Tibial nerve (tissue), 4 donors: ENCODE results near the gene RBM25. TPM values are rescaled to one million over a fixed set of nuclear protein-coding genes. Genes with fewer than 3 reads are reported as not detected.

Source experiments
- DNase-seq, 2 donors: peaks; one replicate each; pipeline ENCODE4 v3.0.0-alpha.2; 2019; ENCODE audit warnings: low spot score in 2 of 2
- H3K27ac ChIP-seq, 4 donors: fragments of 200-600 bp; sonication (generic) in 3 of 4; one replicate each; pipeline ENCODE4 v1.5.1; 2017 to 2019; ENCODE audit warnings: mild to moderate bottlenecking in 1 of 4
- H3K27me3 ChIP-seq, 2 donors: fragments of 200-600 bp; sonication (generic) in 1 of 2; one replicate each; pipeline versions ENCODE4 v1.5.1 to v1.6.0; 2017 to 2019
- H3K36me3 ChIP-seq, 3 donors: fragments of 200-600 bp; sonication (generic); one replicate each; pipeline ENCODE4 v1.5.1; 2018 to 2019
- H3K4me1 ChIP-seq, 4 donors: fragments of 200-600 bp; sonication (generic) in 3 of 4; one replicate each; pipeline ENCODE4 v1.5.1; 2017 to 2019
- H3K4me3 ChIP-seq, 4 donors: fragments of 200-600 bp; sonication (generic) in 3 of 4; one replicate each; pipeline ENCODE4 v1.5.1; 2017 to 2019; ENCODE audit warnings: mild to moderate bottlenecking in 1 of 4, moderate library complexity in 1 of 4
- H3K9me3 ChIP-seq, 4 donors: fragments of 200-600 bp; sonication (generic) in 3 of 4; one replicate each; pipeline ENCODE4 v1.5.1; 2017 to 2019
- EP300 ChIP-seq, 2 donors: sonication (generic); formaldehyde crosslinking; IDR thresholded peaks; one replicate each; pipeline ENCODE4 v1.6.1; 2017; ENCODE audit warnings: antibody characterized with exemption in 2 of 2, mild to moderate bottlenecking in 1 of 2
- POLR2A ChIP-seq, 2 donors: fragments of 450-650 bp; IDR thresholded peaks; one replicate each; pipeline ENCODE4 v1.6.1; 2017; ENCODE audit warnings: antibody characterized with exemption in 2 of 2, mild to moderate bottlenecking in 2 of 2, moderate library complexity in 2 of 2
- WGBS, 2 donors: methylation state at CpG; one replicate each; pipeline ENCODE4 v1.1.5; 2018; 5-methylcytosine and 5-hydroxymethylcytosine counted together
- total RNA-seq, 4 donors: library from RNA; depleted of rRNA; stranded (reverse); fragments of >200 nt; gene quantifications; one replicate each; pipeline ENCODE4 v1.1.0, GENCODE V29; 2016
- TF ChIP-seq, protein P1 (sequence below), 5 experiments: fragments of 200-600 bp in 3 of 5; fragments of 450-650 bp in 2 of 5; sonication (generic) in 3 of 5; IDR thresholded peaks; one replicate each; pipeline ENCODE4 v1.5.1; 2016 to 2019; ENCODE audit warnings: antibody characterized with exemption in 5 of 5, mild to moderate bottlenecking in 3 of 5, moderate library complexity in 2 of 5

Gene RBM25
- total RNA-seq, 4 donors from 2014 or later = 87.4 to 120 (median 101) TPM

GRCh38 chr14:73069585-73069984 is 11.3 kb downstream of the RBM25 start:
- DNase-seq = no peak
- peaks cover 0 to 59% (median 13%) of the 10 kb centered on the region in 3 donors for H3K36me3 ChIP-seq

GRCh38 chr14:73091044-73091443 is 32.7 kb downstream of the RBM25 start:
- H3K36me3 ChIP-seq = peaks cover 0 to 87% (median 6%) of the 10 kb centered on the region in 3 donors
- TF ChIP-seq, protein P1, sequence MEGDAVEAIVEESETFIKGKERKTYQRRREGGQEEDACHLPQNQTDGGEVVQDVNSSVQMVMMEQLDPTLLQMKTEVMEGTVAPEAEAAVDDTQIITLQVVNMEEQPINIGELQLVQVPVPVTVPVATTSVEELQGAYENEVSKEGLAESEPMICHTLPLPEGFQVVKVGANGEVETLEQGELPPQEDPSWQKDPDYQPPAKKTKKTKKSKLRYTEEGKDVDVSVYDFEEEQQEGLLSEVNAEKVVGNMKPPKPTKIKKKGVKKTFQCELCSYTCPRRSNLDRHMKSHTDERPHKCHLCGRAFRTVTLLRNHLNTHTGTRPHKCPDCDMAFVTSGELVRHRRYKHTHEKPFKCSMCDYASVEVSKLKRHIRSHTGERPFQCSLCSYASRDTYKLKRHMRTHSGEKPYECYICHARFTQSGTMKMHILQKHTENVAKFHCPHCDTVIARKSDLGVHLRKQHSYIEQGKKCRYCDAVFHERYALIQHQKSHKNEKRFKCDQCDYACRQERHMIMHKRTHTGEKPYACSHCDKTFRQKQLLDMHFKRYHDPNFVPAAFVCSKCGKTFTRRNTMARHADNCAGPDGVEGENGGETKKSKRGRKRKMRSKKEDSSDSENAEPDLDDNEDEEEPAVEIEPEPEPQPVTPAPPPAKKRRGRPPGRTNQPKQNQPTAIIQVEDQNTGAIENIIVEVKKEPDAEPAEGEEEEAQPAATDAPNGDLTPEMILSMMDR (IDR thresholded peaks at IDR 0.05) = no peak
- TF ChIP-seq EP300 (IDR thresholded peaks at IDR 0.05) (no peak), POLR2A (IDR thresholded peaks at IDR 0.05) (no peak)

More at GRCh38 chr14:73069585-73069984, 11.3 kb downstream of the RBM25 start:
- no peak overlapping the region for H3K27ac ChIP-seq
- no peaks in the 10 kb centered on the region for H3K9me3 ChIP-seq
- no peak overlapping the region for H3K4me3 ChIP-seq
- WGBS, 2 donors = 94% methylated on average over 4 of the region's 4 CpGs
- TF ChIP-seq, protein P1 (IDR thresholded peaks at IDR 0.05) = no peak
- peaks cover 0 to 25% (median 0%) of the 10 kb centered on the region in 4 donors for H3K4me1 ChIP-seq
- no peaks in the 10 kb centered on the region for H3K27me3 ChIP-seq

GRCh38 chr14:73097421-73097820 is 39.1 kb downstream of the RBM25 start:
- Histone ChIP-seq H3K27me3 (no peaks in the 10 kb centered on the region), H3K9me3 (no peaks in the 10 kb centered on the region), H3K27ac (no peak overlapping the region), H3K4me1 (no peaks in the 10 kb centered on the region), H3K4me3 (no peak overlapping the region), H3K36me3 (peaks cover 0 to 88% (median 6%) of the 10 kb centered on the region in 3 donors)
- no peak for DNase-seq
- no peak for TF ChIP-seq EP300 (IDR thresholded peaks at IDR 0.05)
- 90 to 98% methylated on average over 11 of the region's 11 CpGs for WGBS, 2 donors

More at GRCh38 chr14:73091044-73091443, 32.7 kb downstream of the RBM25 start:
- no peak for DNase-seq
- Histone ChIP-seq H3K4me3 (no peak overlapping the region), H3K27me3 (no peaks in the 10 kb centered on the region), H3K27ac (no peak overlapping the region), H3K4me1 (peaks cover 0 to 5% (median 0%) of the 10 kb centered on the region in 4 donors), H3K9me3 (no peaks in the 10 kb centered on the region)
- WGBS, 2 donors = 87 to 90% methylated on average over 2 of the region's 2 CpGs

- Histone ChIP-seq H3K36me3 (peaks cover 0 to 92% (median 12%) of the 10 kb centered on the region in 3 donors), H3K4me1 (no peaks in the 10 kb centered on the region), H3K27ac (no peak overlapping the region), H3K4me3 (no peak overlapping the region), H3K27me3 (no peaks in the 10 kb centered on the region), H3K9me3 (no peaks in the 10 kb centered on the region)
- DNase-seq = no peak
- WGBS, 2 donors = 91 to 92% methylated on average over 4 of the region's 4 CpGs
- TF ChIP-seq, protein P1 (IDR thresholded peaks at IDR 0.05) = no peak
- TF ChIP-seq EP300 (IDR thresholded peaks at IDR 0.05) = no peak
- no peak for TF ChIP-seq POLR2A (IDR thresholded peaks at IDR 0.05)
Observed at GRCh38 chr14:73100334-73100733, 42.0 kb downstream of the RBM25 start.

DNA sequence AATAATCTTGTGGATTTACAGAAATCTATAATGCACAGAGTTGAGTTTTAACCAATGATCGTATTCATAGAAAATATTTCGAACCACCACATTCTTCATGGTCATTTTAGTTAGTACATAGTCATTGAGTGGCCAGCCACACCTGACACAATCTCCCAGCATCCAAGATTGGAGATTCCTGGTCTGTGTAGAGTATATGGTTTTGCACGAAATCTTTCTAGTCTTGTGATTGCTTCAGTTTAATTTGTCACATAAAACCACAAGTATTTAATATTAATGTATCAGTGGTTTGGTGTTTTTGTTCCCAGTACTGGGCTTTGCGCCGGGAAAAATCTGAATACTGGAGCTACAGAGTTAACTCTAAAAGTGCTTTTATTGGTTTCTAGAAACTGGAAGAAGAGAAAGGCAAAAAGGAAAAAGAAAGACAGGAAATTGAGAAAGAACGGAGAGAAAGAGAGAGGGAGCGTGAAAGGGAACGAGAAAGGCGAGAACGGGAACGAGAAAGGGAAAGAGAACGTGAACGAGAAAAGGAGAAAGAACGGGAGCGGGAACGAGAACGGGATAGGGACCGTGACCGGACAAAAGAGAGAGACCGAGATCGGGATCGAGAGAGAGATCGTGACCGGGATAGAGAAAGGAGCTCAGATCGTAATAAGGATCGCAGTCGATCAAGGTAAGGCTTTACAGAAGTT is 44.6 kb downstream of the RBM25 start:
- peaks cover 0 to 98% (median 22%) of the 10 kb centered on the region in 3 donors for H3K36me3 ChIP-seq
- no peaks in the 10 kb centered on the region for H3K9me3 ChIP-seq

More for the DNA sequence above, 44.6 kb downstream of the RBM25 start:
- no peak overlapping the region for H3K4me3 ChIP-seq
- DNase-seq = no peak
- H3K27me3 ChIP-seq = no peaks in the 10 kb centered on the region
- WGBS, 2 donors = 93 to 94% methylated on average over 27 of the region's 27 CpGs
- no peak overlapping the region for H3K27ac ChIP-seq
- TF ChIP-seq POLR2A (IDR thresholded peaks at IDR 0.05) = no peak
- TF ChIP-seq EP300 (IDR thresholded peaks at IDR 0.05) = no peak
- TF ChIP-seq, protein P1 (IDR thresholded peaks at IDR 0.05) = no peak
- no peaks in the 10 kb centered on the region for H3K4me1 ChIP-seq
